Activated T-helper 2 cell treated with anti-CD3 and anti-CD28 coated beads, Interferon-gamma antibody, Interleukin-2, Interleukin-4, amounts not matched to agents 10 μg/mL and 5 μg/mL and 100 μg/mL, durations not matched to agents 14 hours and 24 hours and 36 hours (primary cell): ENCODE measurements around the gene MARCKSL1. TPM values are rescaled to one million over a fixed set of nuclear protein-coding genes. Genes with fewer than 3 reads are reported as not detected.
"Not testable (repeated sequence)": the region's sequence is repeated elsewhere in the genome, so short reads cannot be mapped to it uniquely, and the experiment has no call there.

Experiments used
- DNase-seq: peaks from one replicate; pipeline ENCODE4 v3.0.0; 2021; ENCODE audit warnings: low spot score
- H3K27ac Mint-ChIP-seq: one replicate; pipeline ENCODE4 v1.8.0; 2021; ENCODE audit warnings: mixed read lengths
- H3K27me3 Mint-ChIP-seq: one replicate; pipeline ENCODE4 v1.8.0; 2021; ENCODE audit warnings: low read depth, mixed read lengths
- H3K36me3 Mint-ChIP-seq: one replicate; pipeline ENCODE4 v1.8.0; 2021; ENCODE audit warnings: low read depth, mixed read lengths
- H3K4me1 Mint-ChIP-seq: one replicate; pipeline ENCODE4 v1.8.0; 2021; ENCODE audit warnings: low read depth, mixed read lengths
- H3K4me3 Mint-ChIP-seq: one replicate; pipeline ENCODE4 v1.8.0; 2021; ENCODE audit warnings: low read depth, mild to moderate bottlenecking, moderate library complexity, mixed read lengths
- H3K9me3 Mint-ChIP-seq: one replicate; pipeline ENCODE4 v1.8.0; 2021; ENCODE audit warnings: mixed read lengths
- intact Hi-C: fragments of 100-400 bp; cut with micrococcal nuclease; formaldehyde crosslinking; loops from one replicate; pipeline ENCODE4 v1.15.1; 2023
- total RNA-seq: library from RNA; stranded (reverse); gene quantifications from 2 replicates; pipeline ENCODE4 v1.2.3, GENCODE V29; 2022

The MARCKSL1 gene
- total RNA-seq, 1 donor from 2014 or later, result 42.5 TPM

- Mint-ChIP-seq H3K27me3 (peaks cover 8% of the 10 kb centered on the region), H3K27ac (no peak overlapping the region), H3K4me1 (peaks cover 18% of the 10 kb centered on the region), H3K9me3 (no peaks in the 10 kb centered on the region), H3K4me3 (no peak overlapping the region), H3K36me3 (peaks cover 34% of the 10 kb centered on the region)
- intact Hi-C loops, result no loop called here
- no peak for DNase-seq
Observed at GRCh38 chr1:32361674-32362473, 25.8 kb upstream of the MARCKSL1 start.

- H3K27me3 Mint-ChIP-seq, result peaks cover 8% of the 10 kb centered on the region
- peaks cover 18% of the 10 kb centered on the region for H3K4me1 Mint-ChIP-seq
- no peaks in the 10 kb centered on the region for H3K9me3 Mint-ChIP-seq
- H3K36me3 Mint-ChIP-seq, result peaks cover 32% of the 10 kb centered on the region
- intact Hi-C loops, result no loop called here
- H3K27ac Mint-ChIP-seq, result no peak overlapping the region
- H3K4me3 Mint-ChIP-seq, result no peak overlapping the region
- no peak for DNase-seq
Observed at GRCh38 chr1:32361308-32361673, 25.3 kb upstream of the MARCKSL1 start.

DNA sequence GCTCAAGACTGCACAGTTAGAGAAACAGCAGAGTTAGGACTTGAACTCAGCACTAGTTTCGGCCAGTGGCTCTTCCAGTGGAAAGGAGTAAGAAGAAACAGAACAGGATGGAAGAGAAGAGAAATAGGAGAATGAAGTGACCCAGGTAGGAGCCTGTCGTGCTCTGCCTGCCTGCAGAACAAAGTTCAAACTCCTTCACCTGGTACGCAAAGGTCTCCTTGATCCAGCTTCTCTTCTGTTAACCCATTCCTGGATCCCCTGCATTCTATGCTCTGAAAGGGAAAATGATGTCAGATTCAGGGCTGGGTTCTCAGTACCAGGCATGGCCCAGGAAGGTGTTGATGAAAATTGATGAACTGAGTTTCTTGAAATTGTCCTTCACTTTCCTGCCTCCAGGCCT is 22.4 kb upstream of the MARCKSL1 start:
- H3K9me3 Mint-ChIP-seq, result no peaks in the 10 kb centered on the region
- peaks cover 8% of the 10 kb centered on the region for H3K27me3 Mint-ChIP-seq
- DNase-seq, result no peak
- H3K36me3 Mint-ChIP-seq, result peaks cover 15% of the 10 kb centered on the region
- H3K4me3 Mint-ChIP-seq, result no peak overlapping the region
- H3K4me1 Mint-ChIP-seq, result peaks cover 15% of the 10 kb centered on the region
- H3K27ac Mint-ChIP-seq, result no peak overlapping the region
- intact Hi-C loops, result no loop called here

DNA sequence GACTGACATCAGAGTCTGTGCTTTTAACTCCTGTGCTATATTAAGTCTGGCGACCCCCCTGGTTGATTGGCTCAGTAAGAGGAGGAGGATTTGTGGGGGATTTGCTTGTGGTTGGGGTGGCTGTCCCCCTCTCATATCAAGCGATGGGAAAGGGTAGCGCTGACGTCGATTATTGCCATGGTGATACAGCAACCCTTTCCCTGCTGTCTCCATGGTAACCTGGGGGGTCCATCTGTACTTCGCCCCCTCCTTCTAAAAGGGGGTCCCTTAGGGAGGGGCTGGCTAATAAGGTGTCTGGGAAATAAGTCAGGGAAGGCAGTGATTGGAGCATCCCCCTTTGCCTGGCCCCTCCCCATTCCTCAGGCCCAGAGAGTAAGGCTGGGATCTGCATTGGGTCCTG is 21.6 kb upstream of the MARCKSL1 start:
- peaks cover 8% of the 10 kb centered on the region for H3K27me3 Mint-ChIP-seq
- no peak for DNase-seq
- peaks cover 15% of the 10 kb centered on the region for H3K4me1 Mint-ChIP-seq
- intact Hi-C loops, result no loop called here
- no peak overlapping the region for H3K27ac Mint-ChIP-seq
- no peak overlapping the region for H3K4me3 Mint-ChIP-seq
- peaks cover 8% of the 10 kb centered on the region for H3K36me3 Mint-ChIP-seq
- no peaks in the 10 kb centered on the region for H3K9me3 Mint-ChIP-seq

- peaks cover 4% of the 10 kb centered on the region for H3K36me3 Mint-ChIP-seq
- H3K27me3 Mint-ChIP-seq, result peaks cover 3% of the 10 kb centered on the region
- no peak overlapping the region for H3K4me3 Mint-ChIP-seq
- intact Hi-C loops, result no loop called here
- H3K27ac Mint-ChIP-seq, result no peak overlapping the region
- peaks cover 15% of the 10 kb centered on the region for H3K4me1 Mint-ChIP-seq
- no peak for DNase-seq
- H3K9me3 Mint-ChIP-seq, result no peaks in the 10 kb centered on the region
Observed at GRCh38 chr1:32356478-32356877, 20.4 kb upstream of the MARCKSL1 start.

DNA sequence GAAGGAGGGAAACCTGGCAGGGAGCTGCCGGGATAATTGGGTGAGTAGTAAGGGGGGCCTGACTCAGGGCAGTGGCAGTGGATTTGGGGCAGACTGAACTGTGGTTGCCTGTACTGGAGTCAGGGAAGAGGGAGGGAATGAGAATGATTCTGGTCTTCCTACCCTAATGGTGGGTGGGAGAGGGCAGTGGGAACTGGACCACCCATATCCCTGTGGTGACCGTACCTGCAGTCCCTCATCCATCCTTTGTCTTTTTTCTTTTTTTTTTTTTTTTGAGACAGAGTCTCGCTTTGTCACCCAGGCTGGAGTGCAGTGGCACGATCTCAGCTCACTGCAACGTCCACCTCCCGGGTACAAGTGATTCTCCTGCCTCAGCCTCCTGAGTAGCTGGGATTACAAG is 19.7 kb upstream of the MARCKSL1 start:
- H3K4me3 Mint-ChIP-seq, H3K27ac Mint-ChIP-seq, H3K9me3 Mint-ChIP-seq, H3K36me3 Mint-ChIP-seq, intact Hi-C loops, H3K27me3 Mint-ChIP-seq, DNase-seq: not testable (repeated sequence)
- H3K4me1 Mint-ChIP-seq, result peaks cover 14% of the 10 kb centered on the region

- DNase-seq, result no peak
- H3K36me3 Mint-ChIP-seq, result no peaks in the 10 kb centered on the region
- no peaks in the 10 kb centered on the region for H3K27me3 Mint-ChIP-seq
- H3K4me3 Mint-ChIP-seq, result peak overlapping the region; percentile 32
- no peaks in the 10 kb centered on the region for H3K9me3 Mint-ChIP-seq
- H3K4me1 Mint-ChIP-seq, result peaks cover 13% of the 10 kb centered on the region
- no peak overlapping the region for H3K27ac Mint-ChIP-seq
- intact Hi-C loops, result no loop called here
Observed at GRCh38 chr1:32353886-32354570, 18.0 kb upstream of the MARCKSL1 start.

DNA sequence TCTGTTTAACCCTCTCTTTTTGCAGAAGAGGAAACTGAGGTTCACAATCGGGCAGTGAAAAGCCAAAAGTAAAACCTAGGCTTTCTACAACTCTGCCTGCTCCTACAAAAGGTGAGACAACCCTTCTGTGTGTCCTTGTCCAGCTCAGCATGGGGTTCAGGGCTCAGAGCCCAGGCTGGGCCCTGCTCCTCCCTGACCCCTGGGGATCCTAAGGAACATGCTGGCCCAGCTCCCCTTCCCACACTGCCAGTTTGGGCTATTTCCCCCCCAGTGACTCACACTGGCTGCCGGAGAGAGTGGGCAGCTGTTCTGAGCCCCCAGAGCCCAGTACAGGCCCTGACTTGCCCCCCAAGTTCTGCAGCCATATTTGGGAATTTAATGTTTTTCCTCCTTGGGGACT is 17.4 kb upstream of the MARCKSL1 start:
- H3K36me3 Mint-ChIP-seq, result no peaks in the 10 kb centered on the region

DNA sequence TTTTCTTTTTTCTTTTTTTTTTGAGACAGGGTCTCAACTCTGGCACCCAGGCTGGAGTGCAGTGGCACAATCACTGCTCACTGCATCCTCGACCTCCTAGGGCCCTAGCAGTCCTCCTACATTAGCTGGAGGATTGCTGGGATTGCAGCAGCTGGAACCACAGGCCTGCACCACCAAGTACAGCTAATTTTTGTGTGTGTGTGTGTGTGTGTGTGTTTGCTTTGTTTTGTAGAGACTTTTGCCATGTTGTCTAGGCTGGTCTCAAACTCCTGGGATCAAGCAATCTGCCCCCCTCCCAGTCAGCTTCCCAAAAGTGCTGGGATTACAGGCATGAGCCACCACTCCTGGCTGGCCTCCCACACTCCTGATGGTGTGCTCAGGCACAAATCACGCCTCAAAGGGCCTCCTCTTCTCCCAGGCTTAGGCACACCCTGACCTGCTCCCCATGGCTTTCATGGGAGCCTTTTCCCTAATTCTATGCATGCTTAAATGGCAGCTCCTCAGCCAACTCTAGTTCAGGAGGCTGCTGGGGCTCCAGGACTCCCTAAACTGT is 16.9 kb upstream of the MARCKSL1 start:
- DNase-seq, result no peak
- Mint-ChIP-seq H3K36me3 (no peaks in the 10 kb centered on the region), H3K4me1 (peaks cover 24% of the 10 kb centered on the region), H3K27ac (no peak overlapping the region), H3K4me3 (peak overlapping the region; percentile 56), H3K9me3 (no peaks in the 10 kb centered on the region), H3K27me3 (no peaks in the 10 kb centered on the region)
- intact Hi-C loops, result no loop called here

More for the DNA sequence above, 17.4 kb upstream of the MARCKSL1 start:
- Mint-ChIP-seq H3K27ac (no peak overlapping the region), H3K4me3 (peak overlapping the region; percentile 17), H3K27me3 (no peaks in the 10 kb centered on the region), H3K9me3 (no peaks in the 10 kb centered on the region), H3K4me1 (peaks cover 19% of the 10 kb centered on the region)
- DNase-seq, result no peak
- intact Hi-C loops, result no loop called here

DNA sequence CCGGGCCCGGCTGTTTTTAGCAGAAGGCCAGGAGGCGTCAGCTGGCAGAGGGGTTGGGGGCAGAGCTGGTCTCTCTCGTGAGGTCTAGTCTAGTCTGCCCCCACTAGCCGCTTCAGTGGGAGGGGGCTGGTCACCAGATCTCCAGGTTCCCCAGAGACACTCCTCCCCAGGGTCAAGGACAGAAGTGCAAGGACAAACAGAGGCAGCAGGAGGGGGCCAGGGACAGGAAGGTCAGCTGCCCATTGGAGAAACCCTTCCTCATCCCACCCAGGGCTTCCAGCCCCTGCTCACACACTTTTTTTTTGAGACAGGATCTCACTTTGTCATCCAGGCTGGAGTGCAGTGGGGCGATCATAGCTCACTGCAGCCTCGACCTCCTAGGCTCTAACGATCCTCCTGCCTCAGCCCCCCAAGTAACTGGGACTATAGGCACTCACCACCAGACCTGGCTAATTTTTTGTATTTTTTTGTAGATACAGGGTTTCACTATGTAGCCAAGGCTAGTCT is 16.3 kb upstream of the MARCKSL1 start:
- Mint-ChIP-seq H3K36me3 (no peaks in the 10 kb centered on the region), H3K4me1 (peaks cover 24% of the 10 kb centered on the region), H3K27ac (peak overlapping the region; percentile 13), H3K4me3 (peak overlapping the region; percentile 56), H3K27me3 (no peaks in the 10 kb centered on the region), H3K9me3 (no peaks in the 10 kb centered on the region)
- no peak for DNase-seq
- intact Hi-C loops, result no loop called here

- peak; percentile 89 for DNase-seq
- peak overlapping the region; percentile 78 for H3K4me3 Mint-ChIP-seq
- no peak overlapping the region for H3K27ac Mint-ChIP-seq
- peaks cover 24% of the 10 kb centered on the region for H3K4me1 Mint-ChIP-seq
- no peaks in the 10 kb centered on the region for H3K36me3 Mint-ChIP-seq
- intact Hi-C loops, result loop anchor here (1.0 kb wide), 1 partner anchor 14 kb away; no protein-coding TSS in a partner anchor
- H3K27me3 Mint-ChIP-seq, result no peaks in the 10 kb centered on the region
- H3K9me3 Mint-ChIP-seq, result no peaks in the 10 kb centered on the region
Observed at GRCh38 chr1:32351399-32352238, 15.6 kb upstream of the MARCKSL1 start.

DNA sequence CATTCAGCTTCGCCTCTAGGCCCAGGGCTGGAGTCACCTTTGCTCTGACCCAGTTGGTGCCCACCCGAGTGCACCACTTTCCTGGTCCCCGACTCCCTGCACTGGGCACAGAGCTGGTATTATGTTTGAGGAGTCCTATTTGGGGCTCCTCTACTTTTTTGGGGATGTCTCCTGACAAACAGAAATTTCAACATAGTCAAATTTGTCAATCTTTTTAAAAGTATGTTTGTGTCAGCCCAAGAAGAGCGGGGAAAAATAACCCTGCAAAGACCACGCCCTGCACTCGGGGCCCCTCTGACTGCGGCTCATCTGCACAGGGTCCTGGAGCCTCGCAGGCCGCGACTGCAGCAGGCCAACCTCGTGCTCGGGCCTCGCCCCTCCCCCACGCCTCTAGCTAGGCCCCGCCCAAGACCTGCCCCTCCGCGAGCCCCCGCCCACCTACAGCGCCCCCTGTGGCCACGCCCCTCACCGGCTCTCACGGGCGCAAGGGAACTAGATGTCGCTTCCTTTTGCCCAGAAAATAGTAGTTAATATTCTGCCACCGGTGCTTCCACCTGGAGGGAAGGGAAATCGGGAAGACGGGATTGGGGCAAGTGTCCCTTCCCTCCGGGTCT is 14.9 kb upstream of the MARCKSL1 start:
- no peak for DNase-seq
- H3K27me3 Mint-ChIP-seq, result no peaks in the 10 kb centered on the region

More for the DNA sequence above, 14.9 kb upstream of the MARCKSL1 start:
- no peaks in the 10 kb centered on the region for H3K36me3 Mint-ChIP-seq
- intact Hi-C loops, result loop anchor here (1.0 kb wide), 1 partner anchor 14 kb away; no protein-coding TSS in a partner anchor
- H3K9me3 Mint-ChIP-seq, result no peaks in the 10 kb centered on the region
- H3K27ac Mint-ChIP-seq, result peak overlapping the region; percentile 36
- H3K4me1 Mint-ChIP-seq, result peaks cover 24% of the 10 kb centered on the region
- peak overlapping the region; percentile 78 for H3K4me3 Mint-ChIP-seq
